ENCODE data around the gene DENND1B. TPM values are rescaled to one million over a fixed set of nuclear protein-coding genes. Genes with fewer than 3 reads are reported as not detected.
"Not testable (repeated sequence)": the region's sequence is repeated elsewhere in the genome, so short reads cannot be mapped to it uniquely, and the experiment has no call there.

The DENND1B gene
- total and polyA plus RNA-seq, 3 donors from 2014 or later = 7.2 to 11.6 (median 11.6) TPM

DNA sequence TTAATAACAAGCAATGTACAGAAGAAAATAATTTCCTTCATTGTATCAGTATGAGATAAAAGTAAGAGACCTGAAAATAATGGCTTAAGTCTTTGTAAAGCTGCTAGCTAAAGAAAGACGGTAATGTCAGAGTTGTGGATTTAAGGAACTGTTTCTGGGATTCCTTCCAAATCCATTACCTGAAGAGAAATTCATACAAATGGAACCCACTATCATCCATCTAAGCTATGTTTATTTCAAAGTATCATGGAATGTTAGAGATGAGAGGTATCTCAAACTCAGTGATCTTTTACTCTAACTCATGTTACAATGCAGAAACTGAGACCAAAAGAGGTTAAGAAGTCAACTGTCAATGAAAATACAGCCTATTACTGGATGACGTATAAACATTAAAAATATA is 197.7 kb downstream of the DENND1B start:
- WGBS, 2 donors = 80 to 82% methylated on average over 2 of the region's 2 CpGs
- H3K27ac ChIP-seq = no peak overlapping the region
- no peaks in the 10 kb centered on the region for H3K9me3 ChIP-seq
- intact Hi-C loops (cut with DNase I; ENCODE audit: low total_unique reads) = no loop called here
- TF ChIP-seq CTCF (IDR thresholded peaks at IDR 0.05) = no peak
- no peak for TF ChIP-seq POLR2A (IDR thresholded peaks at IDR 0.05)
- no peak for DNase-seq
- no peaks in the 10 kb centered on the region for H3K4me1 ChIP-seq
- no peaks in the 10 kb centered on the region for H3K36me3 ChIP-seq (ENCODE audit: low read depth, missing control alignments)
- H3K4me3 ChIP-seq = no peak overlapping the region
- H3K27me3 ChIP-seq = no peaks in the 10 kb centered on the region

GRCh38 chr1:197575531-197575930 is 199.7 kb downstream of the DENND1B start:
- H3K4me3 ChIP-seq; H3K36me3 ChIP-seq (ENCODE audit: low read depth, missing control alignments); intact Hi-C loops (cut with DNase I; ENCODE audit: low total_unique reads); H3K9me3 ChIP-seq; H3K4me1 ChIP-seq; H3K27ac ChIP-seq; DNase-seq; H3K27me3 ChIP-seq: not testable (repeated sequence)
- WGBS, 2 donors = 92 to 100% methylated on average over 4 of the region's 4 CpGs

- intact Hi-C loops (cut with DNase I; ENCODE audit: low total_unique reads) = no loop called here
- H3K4me3 ChIP-seq = no peak overlapping the region
- TF ChIP-seq CTCF (IDR thresholded peaks at IDR 0.05) (no peak), POLR2A (IDR thresholded peaks at IDR 0.05) (no peak)
- no peaks in the 10 kb centered on the region for H3K4me1 ChIP-seq
- WGBS, 2 donors = 73 to 96% methylated on average over 7 to 10 of the region's 10 CpGs
- no peak overlapping the region for H3K27ac ChIP-seq
- DNase-seq = no peak
- no peaks in the 10 kb centered on the region for H3K9me3 ChIP-seq
- H3K36me3 ChIP-seq (ENCODE audit: low read depth, missing control alignments) = no peaks in the 10 kb centered on the region
- H3K27me3 ChIP-seq = no peaks in the 10 kb centered on the region
These were observed 203.1 kb downstream of the DENND1B start for GRCh38 chr1:197572169-197572568.

- Histone ChIP-seq H3K4me1 (no peaks in the 10 kb centered on the region), H3K27me3 (no peaks in the 10 kb centered on the region), H3K4me3 (no peak overlapping the region), H3K9me3 (no peaks in the 10 kb centered on the region), H3K27ac (no peak overlapping the region), H3K36me3 (ENCODE audit: low read depth, missing control alignments) (no peaks in the 10 kb centered on the region)
- no peak for DNase-seq
- intact Hi-C loops (cut with DNase I; ENCODE audit: low total_unique reads) = no loop called here
- no peak for TF ChIP-seq POLR2A (IDR thresholded peaks at IDR 0.05)
- no peak for TF ChIP-seq CTCF (IDR thresholded peaks at IDR 0.05)
- WGBS, 2 donors = 97 to 100% methylated on average over 2 of the region's 2 CpGs
These were observed 207.8 kb downstream of the DENND1B start for GRCh38 chr1:197567442-197567841.

- Histone ChIP-seq H3K27me3 (no peaks in the 10 kb centered on the region), H3K9me3 (no peaks in the 10 kb centered on the region), H3K27ac (no peak overlapping the region), H3K36me3 (ENCODE audit: low read depth, missing control alignments) (no peaks in the 10 kb centered on the region), H3K4me3 (no peak overlapping the region), H3K4me1 (no peaks in the 10 kb centered on the region)
- TF ChIP-seq CTCF (IDR thresholded peaks at IDR 0.05) (no peak), POLR2A (IDR thresholded peaks at IDR 0.05) (no peak)
- intact Hi-C loops (cut with DNase I; ENCODE audit: low total_unique reads) = no loop called here
- 66 to 83% methylated on average over 2 of the region's 2 CpGs for WGBS, 2 donors
- no peak for DNase-seq
These were observed 214.2 kb downstream of the DENND1B start for GRCh38 chr1:197561041-197561440.

Data from testis (tissue), 3 donors.